OCI-LY7 (cell line): ENCODE results near the gene BGLAP.

Experiments
- EZH2phosphoT487 ChIP-seq: fragments of 200-600 bp; sonication (generic); IDR thresholded peaks from 2 replicates; pipeline ENCODE4 v1.6.1; 2018; ENCODE audit warnings: low read depth, borderline replicate concordance, mild to moderate bottlenecking, mixed run types, antibody characterized with exemption, low read length, moderate library complexity, mixed read lengths
- TF ChIP-seq, protein P1 (sequence below): fragments of 200-600 bp; sonication (generic); conservative IDR thresholded peaks from 2 replicates; pipeline ENCODE4 v1.5.1; 2014; ENCODE audit warnings: mild to moderate bottlenecking, antibody characterized with exemption, low read length, moderate library complexity, mixed read lengths

DNA sequence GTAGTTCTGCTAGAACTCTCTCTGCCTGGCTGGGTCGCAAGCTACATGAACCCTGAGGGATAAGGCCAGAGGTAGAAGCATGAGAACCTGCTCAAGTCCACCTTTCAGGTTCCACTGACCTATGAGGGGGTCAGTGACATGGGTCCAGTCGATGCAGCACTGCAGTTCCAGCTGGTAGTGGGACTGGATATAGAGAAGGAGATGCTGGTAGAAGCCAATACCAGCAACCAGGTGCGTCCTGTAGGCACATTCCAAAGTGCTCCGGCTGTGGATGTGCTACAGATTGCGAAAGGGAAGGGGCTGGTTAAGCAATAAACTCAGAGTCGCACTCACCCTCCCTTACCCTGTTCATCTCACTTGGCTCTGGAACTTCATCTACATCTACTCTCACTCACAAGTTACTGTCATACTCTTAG, 35.0 kb downstream of the BGLAP start:
- TF ChIP-seq, protein P1, sequence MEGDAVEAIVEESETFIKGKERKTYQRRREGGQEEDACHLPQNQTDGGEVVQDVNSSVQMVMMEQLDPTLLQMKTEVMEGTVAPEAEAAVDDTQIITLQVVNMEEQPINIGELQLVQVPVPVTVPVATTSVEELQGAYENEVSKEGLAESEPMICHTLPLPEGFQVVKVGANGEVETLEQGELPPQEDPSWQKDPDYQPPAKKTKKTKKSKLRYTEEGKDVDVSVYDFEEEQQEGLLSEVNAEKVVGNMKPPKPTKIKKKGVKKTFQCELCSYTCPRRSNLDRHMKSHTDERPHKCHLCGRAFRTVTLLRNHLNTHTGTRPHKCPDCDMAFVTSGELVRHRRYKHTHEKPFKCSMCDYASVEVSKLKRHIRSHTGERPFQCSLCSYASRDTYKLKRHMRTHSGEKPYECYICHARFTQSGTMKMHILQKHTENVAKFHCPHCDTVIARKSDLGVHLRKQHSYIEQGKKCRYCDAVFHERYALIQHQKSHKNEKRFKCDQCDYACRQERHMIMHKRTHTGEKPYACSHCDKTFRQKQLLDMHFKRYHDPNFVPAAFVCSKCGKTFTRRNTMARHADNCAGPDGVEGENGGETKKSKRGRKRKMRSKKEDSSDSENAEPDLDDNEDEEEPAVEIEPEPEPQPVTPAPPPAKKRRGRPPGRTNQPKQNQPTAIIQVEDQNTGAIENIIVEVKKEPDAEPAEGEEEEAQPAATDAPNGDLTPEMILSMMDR: no peak
- no peak for TF ChIP-seq EZH2phosphoT487
